HFFc6 (cell line): ENCODE results near the gene IRAK3. TPM values are rescaled to one million over a fixed set of nuclear protein-coding genes. Genes with fewer than 3 reads are reported as not detected.
A peak's percentile ranks its signal among the peaks of the same experiment; 100 is the strongest.

Experiments
- DNase-seq: peaks from one replicate; pipeline ENCODE4 v3.0.0-alpha.2; 2018
- H3K27ac Mint-ChIP-seq: 2 replicates; pipeline ENCODE4 v1.8.0; 2020; ENCODE audit warnings: mild to moderate bottlenecking, mixed read lengths
- H3K27me3 Mint-ChIP-seq: 2 replicates; pipeline ENCODE4 v1.8.0; 2021; ENCODE audit warnings: mild to moderate bottlenecking, moderate library complexity, mixed read lengths; ENCODE audit not compliant: insufficient read depth
- H3K36me3 Mint-ChIP-seq: 2 replicates; pipeline ENCODE4 v1.8.0; 2021; ENCODE audit warnings: low read depth, mixed read lengths
- H3K4me1 Mint-ChIP-seq: 2 replicates; pipeline ENCODE4 v1.8.0; 2020; ENCODE audit warnings: low read depth, mixed read lengths
- H3K4me3 Mint-ChIP-seq: 2 replicates; pipeline ENCODE4 v1.8.0; 2020; ENCODE audit warnings: mild to moderate bottlenecking, moderate library complexity, mixed read lengths
- H3K9me3 Mint-ChIP-seq: 2 replicates; pipeline ENCODE4 v1.8.0; 2020; ENCODE audit warnings: mild to moderate bottlenecking, mixed read lengths
- CTCF ChIP-seq: fragments of 200-600 bp; sonication (generic); IDR thresholded peaks from 2 replicates; pipeline ENCODE4 v1.5.0; 2021; ENCODE audit warnings: antibody characterized with exemption, mild to moderate bottlenecking
- total RNA-seq, 6 experiments: library from RNA; stranded (reverse); fragmentation: NEBNext Ultra II Directional; extraction: Animal tissue kit (Norgen Biotek cat#: 25700); gene quantifications; 2 replicates in 1 of 6; 3 replicates in 5 of 6; pipeline ENCODE4 v1.2.3, GENCODE V29; 2021

IRAK3 gene
- total RNA-seq, 6 experiments from 2014 or later: 0.83 to 4.7 (median 3.6) TPM

DNA sequence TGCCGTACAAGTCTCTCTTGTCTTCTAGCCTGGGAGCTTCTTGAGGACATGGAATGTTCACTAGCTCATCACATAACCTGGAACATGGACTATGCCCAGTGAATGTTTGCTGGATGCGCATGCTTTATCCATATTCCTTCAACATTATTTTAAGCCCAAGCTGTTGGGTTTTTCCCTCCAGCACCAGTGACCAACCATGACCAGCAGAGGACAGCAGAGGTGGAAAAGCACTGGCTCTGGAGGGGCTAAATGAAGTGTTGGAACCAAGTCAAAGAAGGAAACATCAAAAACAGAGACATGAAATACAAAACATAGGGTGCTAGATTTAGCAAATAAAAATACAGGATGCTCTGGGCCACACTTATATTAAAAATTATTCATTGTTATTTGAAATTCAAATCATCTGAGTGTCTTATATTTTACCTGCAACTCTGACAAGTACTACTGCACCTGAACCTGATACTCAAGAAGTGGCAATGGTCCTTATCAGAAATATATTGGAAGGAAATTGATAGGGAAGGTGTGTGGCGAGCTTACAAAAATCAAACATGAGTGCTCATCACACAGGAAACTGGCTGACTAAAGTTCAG lies 90.2 kb downstream of the IRAK3 start:
- no peak overlapping the region for H3K27ac Mint-ChIP-seq
- peak; percentile 5 for DNase-seq
- H3K36me3 Mint-ChIP-seq: no peaks in the 10 kb centered on the region
- H3K27me3 Mint-ChIP-seq: peaks cover 22% of the 10 kb centered on the region
- H3K4me1 Mint-ChIP-seq: peaks cover 9% of the 10 kb centered on the region
- TF ChIP-seq CTCF: peak; percentile 79
- no peak overlapping the region for H3K4me3 Mint-ChIP-seq
- no peaks in the 10 kb centered on the region for H3K9me3 Mint-ChIP-seq

- no peak for DNase-seq
- Mint-ChIP-seq H3K4me3 (no peak overlapping the region), H3K27ac (no peak overlapping the region), H3K36me3 (no peaks in the 10 kb centered on the region), H3K9me3 (no peaks in the 10 kb centered on the region), H3K4me1 (peaks cover 9% of the 10 kb centered on the region), H3K27me3 (peaks cover 24% of the 10 kb centered on the region)
- TF ChIP-seq CTCF: no peak
Measured at GRCh38 chr12:66280561-66280960, 91.5 kb downstream of the IRAK3 start.

- no peak for TF ChIP-seq CTCF
- Mint-ChIP-seq H3K4me1 (peaks cover 9% of the 10 kb centered on the region), H3K27ac (no peak overlapping the region), H3K4me3 (no peak overlapping the region), H3K9me3 (no peaks in the 10 kb centered on the region), H3K36me3 (no peaks in the 10 kb centered on the region), H3K27me3 (peaks cover 26% of the 10 kb centered on the region)
- DNase-seq: no peak
Measured at GRCh38 chr12:66282244-66282643, 93.2 kb downstream of the IRAK3 start.

DNA sequence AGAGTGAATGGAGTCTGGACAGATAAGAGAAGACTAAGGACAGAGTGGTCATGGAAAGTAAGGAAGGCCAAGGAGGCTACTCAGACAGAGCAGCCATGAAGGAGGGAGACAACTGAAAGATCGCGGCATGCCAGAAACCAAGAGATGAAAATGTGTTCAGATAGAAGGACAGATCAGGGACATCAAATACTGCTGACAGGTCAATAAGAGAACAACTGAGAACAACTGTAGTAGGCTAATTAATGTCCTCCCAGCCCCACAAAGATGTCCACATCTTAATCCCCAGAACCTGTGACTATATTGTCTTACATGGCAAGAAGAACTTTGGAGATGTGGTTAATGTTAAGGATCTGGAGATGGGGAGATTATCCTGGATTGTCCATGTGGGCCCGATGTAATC lies 98.3 kb downstream of the IRAK3 start:
- no peak for DNase-seq
- TF ChIP-seq CTCF: no peak
- no peak overlapping the region for H3K27ac Mint-ChIP-seq
- no peaks in the 10 kb centered on the region for H3K4me1 Mint-ChIP-seq
- no peak overlapping the region for H3K4me3 Mint-ChIP-seq
- peaks cover 23% of the 10 kb centered on the region for H3K27me3 Mint-ChIP-seq
- no peaks in the 10 kb centered on the region for H3K36me3 Mint-ChIP-seq
- no peaks in the 10 kb centered on the region for H3K9me3 Mint-ChIP-seq

- Mint-ChIP-seq H3K36me3 (no peaks in the 10 kb centered on the region), H3K27ac (no peak overlapping the region), H3K4me3 (no peak overlapping the region), H3K9me3 (no peaks in the 10 kb centered on the region), H3K4me1 (no peaks in the 10 kb centered on the region), H3K27me3 (peaks cover 26% of the 10 kb centered on the region)
- DNase-seq: no peak
- TF ChIP-seq CTCF: no peak
Measured at GRCh38 chr12:66288121-66288520, 99.1 kb downstream of the IRAK3 start.

GRCh38 chr12:66289485-66289884 lies 100.5 kb downstream of the IRAK3 start:
- Mint-ChIP-seq H3K27me3 (peaks cover 23% of the 10 kb centered on the region), H3K27ac (no peak overlapping the region), H3K4me3 (no peak overlapping the region), H3K36me3 (no peaks in the 10 kb centered on the region), H3K4me1 (no peaks in the 10 kb centered on the region), H3K9me3 (no peaks in the 10 kb centered on the region)
- TF ChIP-seq CTCF: no peak
- DNase-seq: no peak
